ENCODE results near the gene IPO7. TPM values are rescaled to one million over a fixed set of nuclear protein-coding genes. Genes with fewer than 3 reads are reported as not detected.

IPO7 gene
- total and polyA plus RNA-seq, 2 of the 13 experiments (the other 11 are each of a cell fraction or from before 2014, with no cell fraction given) = 59.4 to 98.4 TPM

GRCh38 chr11:9385327-9385899 is 961 bp downstream of the IPO7 start (continued):
- TF ChIP-seq GMEB1 (CRISPR knock-in tag; IDR thresholded peaks at IDR 0.05; ENCODE audit: borderline replicate concordance) (no peak), NFKBIZ (CRISPR knock-in tag; IDR thresholded peaks at IDR 0.05) (no peak), ZNF317 (CRISPR knock-in tag; IDR thresholded peaks at IDR 0.05) (no peak), STAT5B (CRISPR knock-in tag; IDR thresholded peaks at IDR 0.05) (no peak), EEA1 (CRISPR knock-in tag; IDR thresholded peaks at IDR 0.05; ENCODE audit: borderline replicate concordance) (no peak), ZNF841 (CRISPR knock-in tag; IDR thresholded peaks at IDR 0.05; ENCODE audit: borderline replicate concordance) (no peak), PHB2 (IDR thresholded peaks at IDR 0.05; ENCODE audit: partially characterized antibody) (no peak), ZFP36L2 (CRISPR knock-in tag; IDR thresholded peaks at IDR 0.05) (no peak), MEIS2 (CRISPR knock-in tag; IDR thresholded peaks at IDR 0.05) (no peak), IRF2 (CRISPR knock-in tag; IDR thresholded peaks at IDR 0.05) (no peak), SMYD3 (CRISPR knock-in tag; IDR thresholded peaks at IDR 0.05) (no peak), JDP2 (CRISPR knock-in tag; IDR thresholded peaks at IDR 0.05; ENCODE audit: borderline replicate concordance) (no peak), MTA3 (CRISPR knock-in tag; IDR thresholded peaks at IDR 0.05) (no peak), ZNF256 (CRISPR knock-in tag; conservative IDR thresholded peaks at IDR 0.05) (no peak), ZNF513 (CRISPR knock-in tag; conservative IDR thresholded peaks at IDR 0.05) (no peak), NFIB (CRISPR knock-in tag; IDR thresholded peaks at IDR 0.05; ENCODE audit: borderline replicate concordance) (no peak), MAFF (IDR thresholded peaks at IDR 0.05; ENCODE audit: low read depth, low read length) (no peak), ZFX (CRISPR knock-in tag; IDR thresholded peaks at IDR 0.05; ENCODE audit: low read depth) (no peak), ZNF460 (CRISPR knock-in tag; IDR thresholded peaks at IDR 0.05; ENCODE audit: borderline replicate concordance) (no peak), MXD3 (CRISPR knock-in tag; IDR thresholded peaks at IDR 0.05) (no peak), ZBTB1 (CRISPR knock-in tag; IDR thresholded peaks at IDR 0.05; ENCODE audit: borderline replicate concordance) (no peak), MEIS1 (CRISPR knock-in tag; IDR thresholded peaks at IDR 0.05; ENCODE audit: borderline replicate concordance) (no peak), NCOA5 (CRISPR knock-in tag; IDR thresholded peaks at IDR 0.05) (no peak), ZNF326 (CRISPR knock-in tag; IDR thresholded peaks at IDR 0.05; ENCODE audit: borderline replicate concordance) (no peak), HNRNPH1 (optimal IDR thresholded peaks at IDR 0.05; ENCODE audit: low read depth, low read length) (no peak), E2F2 (CRISPR knock-in tag; IDR thresholded peaks at IDR 0.05; ENCODE audit: borderline replicate concordance) (no peak), FOXP1 (IDR thresholded peaks at IDR 0.05) (no peak), FOXP1 (CRISPR knock-in tag; IDR thresholded peaks at IDR 0.05) (no peak), ZBTB7A (CRISPR knock-in tag; IDR thresholded peaks at IDR 0.05) (no peak), ZNF761 (CRISPR knock-in tag; conservative IDR thresholded peaks at IDR 0.05) (no peak)

Data from HepG2 (cell line).